ENCODE measurements around the gene VAMP2.

DNA sequence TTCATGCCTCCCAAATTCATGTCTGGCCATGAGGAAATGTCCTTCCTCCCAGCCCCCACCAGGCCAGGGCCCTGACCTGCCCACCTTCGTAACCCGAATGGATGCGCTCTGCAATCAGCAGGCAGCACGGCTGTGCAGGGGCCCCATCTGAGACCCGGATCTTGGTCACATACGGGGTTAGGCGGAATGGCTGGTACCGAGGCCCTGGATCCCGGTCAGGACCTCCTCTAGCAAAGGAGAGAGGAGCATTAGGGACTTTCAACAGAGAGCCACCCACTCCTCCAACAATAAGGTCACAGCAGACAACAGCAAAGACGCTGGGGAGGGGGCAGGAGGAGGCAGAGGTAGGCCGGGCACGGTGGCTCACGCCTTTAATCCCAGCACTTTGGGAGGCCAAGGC, 14.2 kb downstream of the VAMP2 start:
- TF ChIP-seq, protein P1, sequence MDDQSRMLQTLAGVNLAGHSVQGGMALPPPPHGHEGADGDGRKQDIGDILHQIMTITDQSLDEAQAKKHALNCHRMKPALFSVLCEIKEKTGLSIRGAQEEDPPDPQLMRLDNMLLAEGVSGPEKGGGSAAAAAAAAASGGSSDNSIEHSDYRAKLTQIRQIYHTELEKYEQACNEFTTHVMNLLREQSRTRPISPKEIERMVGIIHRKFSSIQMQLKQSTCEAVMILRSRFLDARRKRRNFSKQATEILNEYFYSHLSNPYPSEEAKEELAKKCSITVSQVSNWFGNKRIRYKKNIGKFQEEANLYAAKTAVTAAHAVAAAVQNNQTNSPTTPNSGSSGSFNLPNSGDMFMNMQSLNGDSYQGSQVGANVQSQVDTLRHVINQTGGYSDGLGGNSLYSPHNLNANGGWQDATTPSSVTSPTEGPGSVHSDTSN (CRISPR knock-in tag; IDR thresholded peaks at IDR 0.05), result no peak
- TF ChIP-seq ZNF398 (tag by site-specific recombination; IDR thresholded peaks at IDR 0.05) (no peak), PRDM4 (tag by site-specific recombination; IDR thresholded peaks at IDR 0.05) (no peak), ZNF23 (tag by site-specific recombination; IDR thresholded peaks at IDR 0.05; ENCODE audit: borderline replicate concordance) (no peak), FEZF1 (tag by site-specific recombination; IDR thresholded peaks at IDR 0.05) (no peak), ZNF791 (tag by site-specific recombination; IDR thresholded peaks at IDR 0.05) (no peak), TCF7L2 (IDR thresholded peaks at IDR 0.05; ENCODE audit: borderline replicate concordance, low read depth, low read length) (no peak)
- TF ChIP-seq, protein P2, sequence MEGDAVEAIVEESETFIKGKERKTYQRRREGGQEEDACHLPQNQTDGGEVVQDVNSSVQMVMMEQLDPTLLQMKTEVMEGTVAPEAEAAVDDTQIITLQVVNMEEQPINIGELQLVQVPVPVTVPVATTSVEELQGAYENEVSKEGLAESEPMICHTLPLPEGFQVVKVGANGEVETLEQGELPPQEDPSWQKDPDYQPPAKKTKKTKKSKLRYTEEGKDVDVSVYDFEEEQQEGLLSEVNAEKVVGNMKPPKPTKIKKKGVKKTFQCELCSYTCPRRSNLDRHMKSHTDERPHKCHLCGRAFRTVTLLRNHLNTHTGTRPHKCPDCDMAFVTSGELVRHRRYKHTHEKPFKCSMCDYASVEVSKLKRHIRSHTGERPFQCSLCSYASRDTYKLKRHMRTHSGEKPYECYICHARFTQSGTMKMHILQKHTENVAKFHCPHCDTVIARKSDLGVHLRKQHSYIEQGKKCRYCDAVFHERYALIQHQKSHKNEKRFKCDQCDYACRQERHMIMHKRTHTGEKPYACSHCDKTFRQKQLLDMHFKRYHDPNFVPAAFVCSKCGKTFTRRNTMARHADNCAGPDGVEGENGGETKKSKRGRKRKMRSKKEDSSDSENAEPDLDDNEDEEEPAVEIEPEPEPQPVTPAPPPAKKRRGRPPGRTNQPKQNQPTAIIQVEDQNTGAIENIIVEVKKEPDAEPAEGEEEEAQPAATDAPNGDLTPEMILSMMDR (tag by site-specific recombination; IDR thresholded peaks at IDR 0.05), result no peak

Measured in HEK293 (cell line).